Tibial nerve (tissue), 4 donors: ENCODE results near the gene ELMO2. TPM values are rescaled to one million over a fixed set of nuclear protein-coding genes. Genes with fewer than 3 reads are reported as not detected.

Experiments used
- DNase-seq, 2 donors: peaks; one replicate each; pipeline ENCODE4 v3.0.0-alpha.2; 2019; ENCODE audit warnings: low spot score in 2 of 2
- H3K27ac ChIP-seq, 4 donors: fragments of 200-600 bp; sonication (generic) in 3 of 4; one replicate each; pipeline ENCODE4 v1.5.1; 2017 to 2019; ENCODE audit warnings: mild to moderate bottlenecking in 1 of 4
- H3K27me3 ChIP-seq, 2 donors: fragments of 200-600 bp; sonication (generic) in 1 of 2; one replicate each; pipeline versions ENCODE4 v1.5.1 to v1.6.0; 2017 to 2019
- H3K36me3 ChIP-seq, 3 donors: fragments of 200-600 bp; sonication (generic); one replicate each; pipeline ENCODE4 v1.5.1; 2018 to 2019
- H3K4me1 ChIP-seq, 4 donors: fragments of 200-600 bp; sonication (generic) in 3 of 4; one replicate each; pipeline ENCODE4 v1.5.1; 2017 to 2019
- H3K4me3 ChIP-seq, 4 donors: fragments of 200-600 bp; sonication (generic) in 3 of 4; one replicate each; pipeline ENCODE4 v1.5.1; 2017 to 2019; ENCODE audit warnings: mild to moderate bottlenecking in 1 of 4, moderate library complexity in 1 of 4
- H3K9me3 ChIP-seq, 4 donors: fragments of 200-600 bp; sonication (generic) in 3 of 4; one replicate each; pipeline ENCODE4 v1.5.1; 2017 to 2019
- CTCF ChIP-seq, 5 experiments: fragments of 200-600 bp in 3 of 5; fragments of 450-650 bp in 2 of 5; sonication (generic) in 3 of 5; IDR thresholded peaks; one replicate each; pipeline ENCODE4 v1.5.1; 2016 to 2019; ENCODE audit warnings: antibody characterized with exemption in 5 of 5, mild to moderate bottlenecking in 3 of 5, moderate library complexity in 2 of 5
- EP300 ChIP-seq, 2 donors: sonication (generic); formaldehyde crosslinking; IDR thresholded peaks; one replicate each; pipeline ENCODE4 v1.6.1; 2017; ENCODE audit warnings: antibody characterized with exemption in 2 of 2, mild to moderate bottlenecking in 1 of 2
- POLR2A ChIP-seq, 2 donors: fragments of 450-650 bp; IDR thresholded peaks; one replicate each; pipeline ENCODE4 v1.6.1; 2017; ENCODE audit warnings: antibody characterized with exemption in 2 of 2, mild to moderate bottlenecking in 2 of 2, moderate library complexity in 2 of 2
- WGBS, 2 donors: methylation state at CpG; one replicate each; pipeline ENCODE4 v1.1.5; 2018; 5-methylcytosine and 5-hydroxymethylcytosine counted together
- total RNA-seq, 4 donors: library from RNA; depleted of rRNA; stranded (reverse); fragments of >200 nt; gene quantifications; one replicate each; pipeline ENCODE4 v1.1.0, GENCODE V29; 2016

Gene ELMO2
- total RNA-seq, 4 donors from 2014 or later, result 56.7 to 78.9 (median 70.5) TPM

- Histone ChIP-seq H3K36me3 (peaks cover 0 to 74% (median 5%) of the 10 kb centered on the region in 3 donors), H3K27ac (no peak overlapping the region), H3K27me3 (no peaks in the 10 kb centered on the region), H3K9me3 (no peaks in the 10 kb centered on the region), H3K4me3 (no peak overlapping the region), H3K4me1 (peaks cover 0 to 54% (median 31%) of the 10 kb centered on the region in 4 donors)
- no peak for TF ChIP-seq POLR2A (IDR thresholded peaks at IDR 0.05)
- TF ChIP-seq EP300 (IDR thresholded peaks at IDR 0.05), result no peak
- TF ChIP-seq CTCF (IDR thresholded peaks at IDR 0.05), result no peak
- 88% methylated on average over 18 of the region's 18 CpGs for WGBS, 2 donors
- DNase-seq, result no peak
These were observed 54.0 kb downstream of the ELMO2 start for GRCh38 chr20:46352370-46352938.

GRCh38 chr20:46351357-46352058 is 54.9 kb downstream of the ELMO2 start:
- WGBS, 2 donors, result 79 to 83% methylated on average over 7 of the region's 7 CpGs
- Histone ChIP-seq H3K4me3 (no peak overlapping the region), H3K36me3 (peaks cover 0 to 79% (median 5%) of the 10 kb centered on the region in 3 donors), H3K27me3 (no peaks in the 10 kb centered on the region), H3K27ac (peak overlapping the region in 2 of 4 donors; percentile 38 to 46), H3K9me3 (no peaks in the 10 kb centered on the region), H3K4me1 (peaks cover 0 to 44% (median 22%) of the 10 kb centered on the region in 4 donors)
- no peak for TF ChIP-seq POLR2A (IDR thresholded peaks at IDR 0.05)
- TF ChIP-seq EP300 (IDR thresholded peaks at IDR 0.05), result no peak
- TF ChIP-seq CTCF (IDR thresholded peaks at IDR 0.05), result no peak
- DNase-seq, result no peak

GRCh38 chr20:46350986-46351267 is 55.5 kb downstream of the ELMO2 start:
- DNase-seq, result no peak
- 49 to 62% methylated on average over 8 of the region's 8 CpGs for WGBS, 2 donors
- Histone ChIP-seq H3K9me3 (no peaks in the 10 kb centered on the region), H3K4me1 (peaks cover 0 to 38% (median 16%) of the 10 kb centered on the region in 4 donors), H3K4me3 (no peak overlapping the region), H3K36me3 (peaks cover 0 to 82% (median 5%) of the 10 kb centered on the region in 3 donors), H3K27me3 (no peaks in the 10 kb centered on the region), H3K27ac (peak overlapping the region in 3 of 4 donors; percentile 38 to 63 (median 46))
- TF ChIP-seq CTCF (IDR thresholded peaks at IDR 0.05) (no peak), POLR2A (IDR thresholded peaks at IDR 0.05) (no peak), EP300 (IDR thresholded peaks at IDR 0.05) (no peak)

- H3K4me3 ChIP-seq, result no peak overlapping the region
- no peaks in the 10 kb centered on the region for H3K27me3 ChIP-seq
- DNase-seq, result no peak
- H3K9me3 ChIP-seq, result no peaks in the 10 kb centered on the region
- 43 to 44% methylated on average over 13 of the region's 13 CpGs for WGBS, 2 donors
- H3K27ac ChIP-seq, result peak overlapping the region in 3 of 4 donors; percentile 38 to 63 (median 46)
- TF ChIP-seq POLR2A (IDR thresholded peaks at IDR 0.05) (no peak), CTCF (IDR thresholded peaks at IDR 0.05) (no peak), EP300 (IDR thresholded peaks at IDR 0.05) (no peak)
- H3K36me3 ChIP-seq, result peaks cover 0 to 78% (median 5%) of the 10 kb centered on the region in 3 donors
- H3K4me1 ChIP-seq, result peaks cover 0 to 33% (median 15%) of the 10 kb centered on the region in 4 donors
These were observed 56.0 kb downstream of the ELMO2 start for GRCh38 chr20:46350201-46350985.

- no peak for TF ChIP-seq POLR2A (IDR thresholded peaks at IDR 0.05)
- TF ChIP-seq EP300 (IDR thresholded peaks at IDR 0.05), result no peak
- TF ChIP-seq CTCF (IDR thresholded peaks at IDR 0.05), result no peak
- Histone ChIP-seq H3K4me3 (no peak overlapping the region), H3K9me3 (no peaks in the 10 kb centered on the region), H3K4me1 (peaks cover 0 to 31% (median 15%) of the 10 kb centered on the region in 4 donors), H3K27me3 (no peaks in the 10 kb centered on the region), H3K27ac (peak overlapping the region in 3 of 4 donors; percentile 38 to 63 (median 46)), H3K36me3 (peaks cover 0 to 71% (median 5%) of the 10 kb centered on the region in 3 donors)
- 65 to 77% methylated on average over 4 of the region's 4 CpGs for WGBS, 2 donors
- no peak for DNase-seq
These were observed 56.7 kb downstream of the ELMO2 start for GRCh38 chr20:46349742-46350056.
